GM18873 (cell line): Measurements from ENCODE around the gene OR10H3.
"Not testable (repeated sequence)": the region's sequence is repeated elsewhere in the genome, so short reads cannot be mapped to it uniquely, and the experiment has no call there.

Source experiments
- ATAC-seq: cut with Tn5 transposase; IDR thresholded peaks from one replicate; pipeline ENCODE4 v1.9.1; 2021; ENCODE audit warnings: mild to moderate bottlenecking, moderate library complexity, moderate number of reproducible peaks; ENCODE audit not compliant: unreplicated experiment, low FRiP score

The OR10H3 gene, protein sequence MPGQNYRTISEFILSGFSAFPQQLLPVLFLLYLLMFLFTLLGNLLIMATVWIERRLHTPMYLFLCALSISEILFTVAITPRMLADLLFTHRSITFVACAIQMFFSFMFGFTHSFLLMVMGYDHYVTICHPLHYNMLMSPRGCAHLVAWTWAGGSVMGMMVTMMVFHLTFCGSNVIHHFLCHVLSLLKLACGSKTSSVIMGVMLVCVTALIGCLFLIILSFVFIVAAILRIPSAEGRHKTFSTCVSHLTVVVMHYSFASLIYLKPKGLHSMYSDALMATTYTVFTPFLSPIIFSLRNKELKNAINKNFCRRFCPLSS

DNA sequence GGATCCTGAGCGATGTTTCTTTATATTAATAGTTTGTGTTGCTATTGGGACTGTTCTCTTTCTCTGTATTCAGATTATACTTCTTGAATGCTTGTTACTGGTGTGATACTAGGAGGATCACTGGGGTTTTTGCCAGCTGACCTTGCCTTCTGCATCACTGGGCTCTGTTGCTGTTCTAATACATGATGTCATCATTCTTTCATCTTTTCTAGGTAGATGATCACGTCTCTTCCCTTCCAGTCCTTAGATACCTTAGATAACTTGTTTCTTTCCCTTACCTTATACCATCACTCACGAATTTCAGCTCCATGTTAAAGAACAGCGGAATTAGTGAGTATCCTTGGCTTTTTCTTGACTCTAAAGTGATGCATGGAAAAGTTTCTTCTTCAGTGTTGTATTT, at the start of gene OR10H3:
Gene OR10H3 (plus strand): TSS at position 264 of the 400 bp plus-strand sequence. CDS start 3,408 bp downstream, outside the sequence.
- no peak for ATAC-seq

DNA sequence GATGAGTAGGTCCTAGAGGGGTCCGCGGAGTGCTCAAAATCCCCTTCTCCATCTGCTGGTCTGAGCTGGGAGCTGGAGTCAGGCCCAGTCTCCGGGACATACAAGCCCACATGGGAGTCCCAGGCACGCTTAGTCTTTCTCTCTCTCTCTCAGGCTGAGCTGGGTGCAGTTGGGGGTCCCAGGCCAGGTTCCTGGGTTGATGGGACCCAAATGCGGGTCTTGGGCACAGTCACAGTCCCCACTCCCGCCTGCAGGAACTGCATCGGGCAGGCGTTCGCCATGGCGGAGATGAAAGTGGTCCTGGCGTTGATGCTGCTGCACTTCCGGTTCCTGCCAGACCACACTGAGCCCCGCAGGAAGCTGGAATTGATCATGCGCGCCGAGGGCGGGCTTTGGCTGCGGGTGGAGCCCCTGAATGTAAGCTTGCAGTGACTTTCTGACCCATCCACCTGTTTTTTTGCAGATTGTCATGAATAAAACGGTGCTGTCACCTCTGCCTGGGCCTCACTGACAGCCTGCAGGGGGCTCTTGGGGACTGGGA, 41.1 kb upstream of the OR10H3 start:
- no peak for ATAC-seq

DNA sequence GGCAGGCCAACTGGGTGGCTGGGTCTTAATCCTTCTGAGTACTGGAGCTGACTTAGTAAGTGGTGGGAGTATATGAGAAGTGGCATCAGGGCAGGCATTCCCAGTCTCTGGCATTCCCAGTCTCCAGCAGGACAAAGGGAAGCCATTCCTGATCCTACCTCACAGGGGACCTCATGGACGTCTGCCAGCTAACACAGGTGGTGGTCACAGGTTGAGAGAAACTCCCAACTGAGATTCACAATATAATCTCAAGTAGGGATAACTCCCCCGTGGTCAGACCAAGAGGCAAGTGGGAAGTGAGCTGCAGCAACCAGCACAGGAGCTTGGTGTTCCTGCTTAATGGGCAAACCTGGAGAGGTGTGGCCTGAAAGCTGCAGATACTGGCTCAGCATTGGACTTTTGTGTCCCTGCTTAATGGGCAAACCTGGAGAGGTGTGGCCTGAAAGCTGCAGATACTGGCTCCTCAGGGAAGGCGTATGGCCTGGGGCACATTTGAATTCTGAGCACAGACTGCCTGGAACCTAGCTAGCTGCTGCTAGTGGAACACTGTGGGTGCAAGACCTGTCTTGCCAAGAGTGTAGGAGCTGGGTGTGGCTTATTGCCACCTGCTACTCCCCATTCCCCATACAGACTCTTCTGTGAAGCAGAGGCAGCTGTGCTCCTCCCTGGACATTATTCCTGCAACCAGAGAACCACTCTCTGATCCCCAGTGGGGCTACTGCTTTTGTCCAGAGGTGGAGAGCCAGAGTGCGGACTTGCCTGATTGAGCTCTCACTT, 35.8 kb upstream of the OR10H3 start:
- ATAC-seq: no peak

- no peak for ATAC-seq
Observed at GRCh38 chr19:15702534-15702930, 35.3 kb upstream of the OR10H3 start.

- no peak for ATAC-seq
Observed at GRCh38 chr19:15714638-15715037, 23.1 kb upstream of the OR10H3 start.

- ATAC-seq: no peak
Observed at GRCh38 chr19:15715642-15716041, 22.1 kb upstream of the OR10H3 start.

GRCh38 chr19:15717809-15718208, 20.0 kb upstream of the OR10H3 start:
- ATAC-seq: no peak

- no peak for ATAC-seq
Observed at GRCh38 chr19:15721268-15721667, 16.5 kb upstream of the OR10H3 start.

- ATAC-seq: no peak
Observed at GRCh38 chr19:15722956-15723355, 14.8 kb upstream of the OR10H3 start.

GRCh38 chr19:15727724-15728123, 10.1 kb upstream of the OR10H3 start, which contains the start of gene OR10H2:
Gene OR10H2, plus strand, starts transcription at chr19:15728024. Its CDS starts 20 bp downstream, at chr19:15728044.
- ATAC-seq: no peak

- ATAC-seq: no peak
Observed at GRCh38 chr19:15730538-15730937, 7.2 kb upstream of the OR10H3 start.

DNA sequence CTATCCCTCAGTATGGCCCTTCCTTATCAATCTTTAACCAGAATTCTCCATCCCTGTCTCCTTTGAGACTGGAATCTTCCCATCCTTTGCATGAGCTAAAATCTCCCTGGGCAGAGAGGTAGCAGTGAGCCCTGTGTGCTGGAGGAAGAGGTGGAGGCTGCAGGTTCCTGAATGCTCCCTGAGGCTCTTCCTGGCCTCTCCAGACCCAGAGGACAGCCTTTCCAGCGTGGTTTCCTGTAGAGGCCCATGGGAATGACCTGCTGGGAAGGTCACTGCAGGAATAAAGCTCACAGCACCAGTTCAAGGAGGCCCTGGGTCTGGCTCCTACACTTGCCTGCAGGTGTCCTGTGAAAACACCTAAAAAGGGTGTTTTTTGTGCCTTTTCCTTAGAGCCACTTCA, 5.4 kb upstream of the OR10H3 start:
- ATAC-seq: no peak

DNA sequence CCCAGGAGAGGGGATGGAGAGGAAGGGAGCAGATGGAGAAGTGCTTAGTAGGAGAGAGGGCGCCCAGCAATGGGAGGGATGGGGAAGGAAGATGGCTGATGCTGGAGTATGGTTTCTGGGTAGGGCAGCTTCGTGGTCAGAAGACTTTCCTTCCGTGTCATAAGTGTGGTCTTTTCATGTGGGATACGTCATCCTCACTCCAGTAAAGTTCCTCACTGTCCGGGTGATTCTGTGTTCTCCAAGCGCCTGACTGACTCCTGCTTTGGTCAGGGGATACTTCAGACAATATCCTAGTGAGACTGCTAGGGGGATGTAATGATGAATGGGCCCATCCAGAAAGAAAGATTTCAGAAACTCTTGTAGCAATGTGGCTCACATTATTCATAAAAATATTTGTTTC, 3.9 kb upstream of the OR10H3 start:
- ATAC-seq: no peak

DNA sequence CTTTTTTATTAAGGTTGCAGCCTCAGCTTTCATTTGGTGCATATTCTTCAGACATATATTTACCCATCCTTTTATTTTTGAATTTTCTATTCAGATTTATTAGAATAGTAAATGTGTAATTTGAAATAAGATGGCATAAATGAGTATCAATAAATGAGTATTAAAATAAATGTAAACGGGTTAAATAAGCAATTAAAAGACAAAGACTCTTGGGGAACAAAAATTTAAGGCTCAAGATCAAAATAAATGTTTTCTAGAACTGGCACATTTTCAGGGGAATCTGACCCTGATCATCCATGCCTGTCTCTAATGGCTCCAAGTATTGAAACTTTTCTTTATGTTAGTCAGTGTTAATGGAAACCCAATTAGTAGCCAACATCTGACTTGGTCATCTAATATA, 3.0 kb downstream of the OR10H3 start:
- no peak for ATAC-seq

DNA sequence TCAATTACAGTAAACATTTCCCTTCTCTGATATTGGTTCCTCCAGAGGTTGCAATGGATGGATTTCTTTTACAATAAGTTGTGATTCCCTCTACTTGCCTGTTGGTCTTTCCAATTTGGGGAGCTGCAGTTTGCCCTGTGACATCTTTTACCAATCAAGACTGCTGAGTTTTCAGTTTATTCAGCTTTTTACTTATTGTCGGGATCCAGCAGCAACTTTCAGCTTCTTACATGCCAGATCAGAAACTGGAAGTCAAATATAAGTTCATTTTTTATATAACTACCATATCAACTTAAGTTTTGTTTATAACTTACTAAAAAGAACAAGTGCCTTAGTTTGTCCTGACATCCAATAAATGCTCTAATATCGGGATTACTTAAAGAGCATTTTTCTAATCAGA, 10.5 kb downstream of the OR10H3 start:
- ATAC-seq: no peak

DNA sequence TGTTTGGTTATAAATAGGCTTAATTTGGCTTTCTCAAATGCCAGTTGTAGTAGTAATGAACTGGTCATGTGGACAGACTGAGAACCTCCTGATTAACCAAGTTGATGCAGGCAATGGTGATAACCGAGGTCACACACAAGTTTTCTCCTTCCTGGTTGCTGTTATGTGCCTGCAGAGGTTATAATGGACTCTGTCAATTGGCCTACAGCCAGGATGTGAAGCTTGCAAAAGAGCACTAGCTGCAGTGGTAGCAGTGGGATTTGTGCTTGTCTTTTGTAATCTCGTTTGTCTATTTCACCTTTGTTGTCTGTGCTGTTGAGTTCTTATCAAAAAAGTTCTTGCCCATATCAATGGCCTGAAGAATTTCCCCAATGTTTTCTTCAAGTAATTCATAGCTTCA, 20.6 kb downstream of the OR10H3 start:
- no peak for ATAC-seq

DNA sequence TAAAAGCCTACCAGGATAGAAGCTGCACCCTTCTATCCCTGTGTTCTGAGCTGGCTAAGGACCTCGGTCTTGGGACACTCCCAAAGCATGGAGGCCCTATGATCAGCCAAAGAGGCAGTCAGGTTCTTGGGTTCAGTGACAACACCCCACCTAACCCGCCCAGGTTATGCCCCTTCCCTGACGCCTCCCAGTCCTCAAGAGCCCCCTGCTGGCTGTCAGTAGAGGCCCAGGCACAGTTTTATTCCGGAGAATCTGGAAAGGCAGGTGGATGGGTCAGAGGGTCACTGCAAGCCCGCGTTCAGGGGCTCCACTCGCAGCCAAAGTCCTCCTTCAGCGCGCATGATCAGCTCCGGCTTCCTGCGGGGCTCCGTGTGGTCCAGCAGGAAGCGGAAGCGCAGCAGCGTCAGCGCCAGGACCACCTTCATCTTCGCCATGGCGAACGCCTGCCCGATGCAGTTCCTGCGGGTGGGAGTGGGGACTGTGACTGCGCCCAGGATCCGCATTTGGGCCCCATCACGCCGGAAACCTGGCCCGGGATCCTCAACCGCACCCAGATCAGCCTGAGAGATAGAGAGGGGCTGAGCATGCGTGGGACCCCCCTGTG, 22.3 kb downstream of the OR10H3 start:
- ATAC-seq: no peak

GRCh38 chr19:15769586-15769985, 31.8 kb downstream of the OR10H3 start:
- ATAC-seq: no peak

DNA sequence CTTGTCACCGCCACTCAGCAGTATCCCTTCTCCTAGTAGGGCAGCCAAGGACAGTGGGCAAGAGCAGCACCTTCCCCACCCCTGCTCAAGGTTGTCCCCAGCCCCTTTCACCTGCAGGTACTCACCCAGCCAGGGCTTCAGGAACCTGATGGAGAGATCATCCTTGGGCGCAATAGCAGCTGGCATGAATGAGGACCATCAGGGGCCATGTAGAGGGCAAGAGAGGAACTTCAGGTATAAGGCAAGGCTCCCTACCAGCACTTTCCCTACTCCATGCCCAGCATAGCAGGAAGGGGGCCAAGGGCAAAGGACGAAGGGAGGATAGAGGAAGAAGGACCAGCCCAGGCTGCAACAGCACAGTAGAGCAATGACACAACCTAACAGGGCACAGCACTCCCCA, 36.4 kb downstream of the OR10H3 start:
- ATAC-seq: not testable (repeated sequence)

DNA sequence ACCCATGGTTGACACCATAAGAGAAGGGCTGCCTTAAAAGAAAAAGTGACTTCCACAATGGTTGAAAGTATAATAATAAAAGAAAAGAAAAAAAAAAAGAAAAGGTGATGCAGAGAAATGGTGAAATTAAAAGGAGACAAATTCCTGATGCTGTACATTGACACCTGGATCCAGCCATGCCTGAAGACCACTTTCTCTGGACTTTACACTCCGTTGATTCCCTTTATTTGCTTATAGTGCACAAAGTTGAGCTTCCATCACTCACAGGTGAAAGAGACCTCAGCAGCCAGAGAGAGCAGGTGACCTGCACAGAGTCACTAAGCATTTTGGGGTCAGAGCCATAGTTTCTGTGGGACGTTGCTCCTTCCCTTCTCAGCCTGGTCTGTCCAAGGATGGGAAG, 37.5 kb downstream of the OR10H3 start:
- no peak for ATAC-seq

DNA sequence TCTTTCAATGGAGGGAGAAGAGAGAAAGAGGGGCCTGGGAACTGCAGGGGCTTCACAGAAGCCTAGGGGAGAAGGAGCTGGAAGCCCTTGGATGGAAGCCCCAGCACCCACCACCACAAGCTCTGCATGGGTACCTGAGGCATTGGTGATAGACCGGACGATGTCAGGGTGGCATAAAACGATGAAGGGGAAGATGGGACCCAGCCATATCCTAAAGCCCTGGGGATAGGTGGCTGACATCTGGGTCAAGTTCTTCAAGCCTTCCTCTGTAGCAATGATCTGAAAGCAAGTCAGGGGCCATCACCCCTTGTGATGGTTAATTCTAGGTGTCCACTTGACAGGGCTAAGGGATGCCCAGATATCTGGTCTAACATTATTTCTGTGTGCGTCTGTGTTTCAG, 38.5 kb downstream of the OR10H3 start:
- no peak for ATAC-seq
